Epithelial cell of proximal tubule (primary cell): ENCODE results near the gene SORCS2. TPM values are rescaled to one million over a fixed set of nuclear protein-coding genes. Genes with fewer than 3 reads are reported as not detected.

Experiments
- DNase-seq: peaks from one replicate; pipeline ENCODE4 v3.0.0-alpha.2; 2011; ENCODE audit warnings: low read depth
- H3K4me3 ChIP-seq: 2 replicates; pipeline ENCODE4 v1.5.1; 2011; ENCODE audit warnings: low read depth, mild to moderate bottlenecking, low read length
- CTCF ChIP-seq: conservative IDR thresholded peaks from 2 replicates; pipeline ENCODE4 v1.5.1; 2012; ENCODE audit warnings: low read depth, mild to moderate bottlenecking, low read length
- total RNA-seq: library from RNA; depleted of rRNA; stranded (reverse); fragments of >200 nt; gene quantifications from 2 replicates; pipeline ENCODE4 v1.2.3, GENCODE V29; 2015

SORCS2 gene
- total RNA-seq, 1 donor from 2014 or later = 0.29 TPM

- TF ChIP-seq CTCF = no peak
- H3K4me3 ChIP-seq = no peak overlapping the region
- no peak for DNase-seq
These were observed 93.1 kb downstream of the SORCS2 start for GRCh38 chr4:7285244-7286094.

- H3K4me3 ChIP-seq = no peak overlapping the region
- DNase-seq = no peak
- TF ChIP-seq CTCF = no peak
These were observed 93.8 kb downstream of the SORCS2 start for GRCh38 chr4:7286170-7286569.

GRCh38 chr4:7286798-7287197 is 94.5 kb downstream of the SORCS2 start:
- no peak for DNase-seq
- TF ChIP-seq CTCF = no peak
- H3K4me3 ChIP-seq = no peak overlapping the region

- DNase-seq = no peak
- TF ChIP-seq CTCF = no peak
These were observed 95.1 kb downstream of the SORCS2 start for GRCh38 chr4:7287274-7287917.

GRCh38 chr4:7287918-7288280 is 95.6 kb downstream of the SORCS2 start:
- no peak for DNase-seq
- TF ChIP-seq CTCF = no peak
- no peak overlapping the region for H3K4me3 ChIP-seq

More at GRCh38 chr4:7287274-7287917, 95.1 kb downstream of the SORCS2 start:
- H3K4me3 ChIP-seq = no peak overlapping the region

GRCh38 chr4:7288751-7289523 is 96.6 kb downstream of the SORCS2 start:
- no peak for DNase-seq
- no peak for TF ChIP-seq CTCF
- H3K4me3 ChIP-seq = no peak overlapping the region
